Measurements from ENCODE around the gene TSLP. TPM values are rescaled to one million over a fixed set of nuclear protein-coding genes. Genes with fewer than 3 reads are reported as not detected.

The TSLP gene
- total and polyA plus RNA-seq, 9 of the 15 experiments (the other 6 are each of a cell fraction or from before 2014, with no cell fraction given) = 0.09 to 2.8 (median 1.2) TPM

GRCh38 chr5:111092062-111092853 lies 20.7 kb downstream of the TSLP start, which contains the start of gene WDR36 (continued):
- no peak for TF ChIP-seq THRA (IDR thresholded peaks at IDR 0.05)
- no peak for TF ChIP-seq SLC30A9 (CRISPR knock-in tag; IDR thresholded peaks at IDR 0.05)
- no peak for TF ChIP-seq ZNF140 (CRISPR knock-in tag; IDR thresholded peaks at IDR 0.05)
- peak; percentile 86 for TF ChIP-seq ATF7 (IDR thresholded peaks at IDR 0.05)
- peak; percentile 93 for TF ChIP-seq PHF8 (IDR thresholded peaks at IDR 0.05; ENCODE audit: borderline replicate concordance, low read length)
- TF ChIP-seq NRF1 (conservative IDR thresholded peaks at IDR 0.05 in 1 of 2, IDR thresholded peaks at IDR 0.05 in 1 of 2) = peak; percentile 17 to 35; a peak in 1 of 4 replicates
- TF ChIP-seq E2F1 (CRISPR knock-in tag; IDR thresholded peaks at IDR 0.05) = peak; percentile 78
- no peak; the same call in 1 of the 2 replicates for TF ChIP-seq FOXM1 (IDR thresholded peaks at IDR 0.05; ENCODE audit: low read depth)
- peak; percentile 89 for TF ChIP-seq FOXM1 (CRISPR knock-in tag; IDR thresholded peaks at IDR 0.05; ENCODE audit: low read depth)
- peak; percentile 97 for TF ChIP-seq PHF20 (IDR thresholded peaks at IDR 0.05; ENCODE audit: partially characterized antibody)
- TF ChIP-seq ZBED1 (IDR thresholded peaks at IDR 0.05) = no peak
- TF ChIP-seq E2F3 (CRISPR knock-in tag; IDR thresholded peaks at IDR 0.05) = peak; percentile 62; the same call in 1 of the 2 replicates
- 0 out of 2 replicates have a peak, but pooled peaks have one; percentile 46 for TF ChIP-seq ZNF134 (CRISPR knock-in tag; conservative IDR thresholded peaks at IDR 0.05)
- no peak for TF ChIP-seq MCM7 (IDR thresholded peaks at IDR 0.05)
- TF ChIP-seq RB1 (IDR thresholded peaks at IDR 0.05; ENCODE audit: low read depth) = peak; percentile 96
- TF ChIP-seq NEUROD1 (IDR thresholded peaks at IDR 0.05; ENCODE audit: borderline replicate concordance, low read depth, low read length, partially characterized antibody) = peak; percentile 86
- no peak for TF ChIP-seq NFE2L1 (tag; IDR thresholded peaks at IDR 0.05; ENCODE audit: borderline replicate concordance, low read depth)
- peak; percentile 94 for TF ChIP-seq MYNN (IDR thresholded peaks at IDR 0.05)
- no peak for TF ChIP-seq MYNN (CRISPR knock-in tag; IDR thresholded peaks at IDR 0.05)
- peak; percentile 39 for TF ChIP-seq GMEB1 (CRISPR knock-in tag; IDR thresholded peaks at IDR 0.05)
- peak; percentile 94 for TF ChIP-seq CBFB (CRISPR knock-in tag; IDR thresholded peaks at IDR 0.05)
- TF ChIP-seq CBX2 (IDR thresholded peaks at IDR 0.05; ENCODE audit: insufficient read depth, low read length, poor library complexity, severe bottlenecking) = no peak
- peak; percentile 55 to 82 for TF ChIP-seq SIN3A (IDR thresholded peaks at IDR 0.05; ENCODE audit: borderline replicate concordance in 2 of 2, control insufficient read depth in 1 of 2, low read depth in 2 of 2, low read length in 2 of 2)
- peak; percentile 97 for TF ChIP-seq EP400 (IDR thresholded peaks at IDR 0.05)
- no peak for TF ChIP-seq GATA2 (CRISPR knock-in tag; IDR thresholded peaks at IDR 0.05)
- TF ChIP-seq KDM5B (IDR thresholded peaks at IDR 0.05; ENCODE audit: insufficient replicate concordance, low read depth, low read length) = peak; percentile 77
- no peak for TF ChIP-seq LEF1 (IDR thresholded peaks at IDR 0.05)
